HG02642 (cell line): ENCODE results near the gene DEGS1.

Experiments
- ATAC-seq: cut with Tn5 transposase; IDR thresholded peaks from one replicate; pipeline ENCODE4 v1.9.1; 2021; ENCODE audit warnings: mild to moderate bottlenecking; ENCODE audit not compliant: unreplicated experiment, poor library complexity

The DEGS1 gene

GRCh38 chr1:224182866-224183590, at the start of gene DEGS1:
TSS of gene DEGS1 (plus strand) at chr1:224183240. CDS start at chr1:224183337, 97 bp downstream.
- peak; percentile 79 for ATAC-seq

GRCh38 chr1:224133741-224134299, 49.2 kb upstream of the DEGS1 start:
- no peak for ATAC-seq

GRCh38 chr1:224137518-224137917, 45.5 kb upstream of the DEGS1 start:
- no peak for ATAC-seq

- no peak for ATAC-seq
Observed at GRCh38 chr1:224138198-224138597, 44.8 kb upstream of the DEGS1 start.

GRCh38 chr1:224141693-224142092, 41.3 kb upstream of the DEGS1 start:
- ATAC-seq: no peak

GRCh38 chr1:224149709-224150108, 33.3 kb upstream of the DEGS1 start:
- no peak for ATAC-seq

- ATAC-seq: no peak
Observed at GRCh38 chr1:224151117-224151516, 31.9 kb upstream of the DEGS1 start.

- no peak for ATAC-seq
Observed at GRCh38 chr1:224157316-224157715, 25.7 kb upstream of the DEGS1 start.

GRCh38 chr1:224159541-224159940, 23.5 kb upstream of the DEGS1 start:
- no peak for ATAC-seq

- no peak for ATAC-seq
Observed at GRCh38 chr1:224160171-224160682, 22.8 kb upstream of the DEGS1 start.

GRCh38 chr1:224162768-224163167, 20.3 kb upstream of the DEGS1 start:
- ATAC-seq: no peak

- ATAC-seq: no peak
Observed at GRCh38 chr1:224163311-224163710, 19.7 kb upstream of the DEGS1 start.

GRCh38 chr1:224168859-224169380, 14.1 kb upstream of the DEGS1 start:
- ATAC-seq: peak; percentile 89

- ATAC-seq: no peak
Observed at GRCh38 chr1:224169718-224170270, 13.2 kb upstream of the DEGS1 start.

- no peak for ATAC-seq
Observed at GRCh38 chr1:224170343-224170742, 12.7 kb upstream of the DEGS1 start.

GRCh38 chr1:224170748-224171478, 12.1 kb upstream of the DEGS1 start:
- ATAC-seq: no peak

- ATAC-seq: no peak
Observed at GRCh38 chr1:224172229-224172628, 10.8 kb upstream of the DEGS1 start.

- ATAC-seq: no peak
Observed at GRCh38 chr1:224173523-224173922, 9.5 kb upstream of the DEGS1 start.

GRCh38 chr1:224175617-224176016, 7.4 kb upstream of the DEGS1 start:
- ATAC-seq: no peak

GRCh38 chr1:224177356-224177999, 5.6 kb upstream of the DEGS1 start:
- no peak for ATAC-seq
